Natural killer cell (primary cell): Measurements from ENCODE around the gene CAP1. TPM values are rescaled to one million over a fixed set of nuclear protein-coding genes. Genes with fewer than 3 reads are reported as not detected.
"Not testable (repeated sequence)": the region's sequence is repeated elsewhere in the genome, so short reads cannot be mapped to it uniquely, and the experiment has no call there.

Source experiments
- ATAC-seq, 3 donors: fragments of 150-1000 bp in 2 of 3; fragments of 200-7000 bp in 1 of 3; cut with Tn5 transposase; 1 replicate in 1 of 3; 2 replicates in 2 of 3; pipeline ENCODE4 v1.10.0; 2021; ENCODE audit warnings: mild to moderate bottlenecking in 2 of 3, moderate library complexity in 2 of 3
- DNase-seq, 2 donors: peaks; one replicate each; pipeline versions ENCODE4 v3.0.0 to v3.0.0-alpha.2; 2013 to 2021; ENCODE audit warnings: mixed read lengths in 1 of 2
- H3K27ac ChIP-seq: one replicate; pipeline ENCODE4 v1.5.1; 2013; ENCODE audit warnings: mild to moderate bottlenecking, low read length
- H3K27me3 ChIP-seq: one replicate; pipeline ENCODE4 v1.6.1; 2013; ENCODE audit warnings: low read length; ENCODE audit not compliant: control insufficient read depth, insufficient read depth
- H3K36me3 ChIP-seq: one replicate; pipeline ENCODE4 v1.6.1; 2013; ENCODE audit warnings: low read length; ENCODE audit not compliant: control insufficient read depth, insufficient read depth
- H3K4me1 ChIP-seq: one replicate; pipeline ENCODE4 v1.6.1; 2013; ENCODE audit warnings: low read length; ENCODE audit not compliant: control insufficient read depth, insufficient read depth
- H3K4me3 ChIP-seq: one replicate; pipeline ENCODE4 v1.5.1; 2013; ENCODE audit warnings: low read length
- H3K9me3 ChIP-seq: one replicate; pipeline ENCODE4 v1.6.1; 2013; ENCODE audit warnings: low read length; ENCODE audit not compliant: control insufficient read depth, insufficient read depth
- H3K27ac Mint-ChIP-seq, 2 donors: one replicate each; pipeline ENCODE4 v1.8.0; 2022; ENCODE audit warnings: mild to moderate bottlenecking in 2 of 2, mixed read lengths in 2 of 2, moderate library complexity in 1 of 2
- H3K27me3 Mint-ChIP-seq, 2 donors: one replicate each; pipeline ENCODE4 v1.8.0; 2022; ENCODE audit warnings: low read depth in 2 of 2, mixed read lengths in 2 of 2
- H3K36me3 Mint-ChIP-seq: one replicate; pipeline ENCODE4 v1.8.0; 2022; ENCODE audit warnings: mixed read lengths
- H3K4me1 Mint-ChIP-seq, 2 donors: one replicate each; pipeline ENCODE4 v1.8.0; 2022; ENCODE audit warnings: mixed read lengths in 2 of 2
- H3K4me3 Mint-ChIP-seq: one replicate; pipeline ENCODE4 v1.8.0; 2022; ENCODE audit warnings: mild to moderate bottlenecking, moderate library complexity, mixed read lengths
- H3K9me3 Mint-ChIP-seq, 2 donors: one replicate each; pipeline ENCODE4 v1.8.0; 2022; ENCODE audit warnings: mixed read lengths in 2 of 2
- WGBS: methylation state at CpG from one replicate; pipeline ENCODE4 v1.1.7; 2013; ENCODE audit warnings: missing lambda C conversion rate; ENCODE audit not compliant: insufficient coverage; 5-methylcytosine and 5-hydroxymethylcytosine counted together
- intact Hi-C: fragments of 100-400 bp; cut with micrococcal nuclease; formaldehyde crosslinking; loops from one replicate; pipeline ENCODE4 v1.14.2; 2022
- total RNA-seq, 4 donors: library from RNA; stranded (reverse); fragments of 120-200 nt in 1 of 4; gene quantifications; one replicate each; pipeline versions ENCODE4 v1.2.3 to v1.2.4, GENCODE V29; 2013 to 2022
- TF ChIP-seq, protein P1 (sequence below): fragments of 200-600 bp; IDR thresholded peaks from one replicate; pipeline ENCODE4 v1.8.0; 2022; ENCODE audit warnings: antibody characterized with exemption

CAP1 gene
- total RNA-seq, 3 donors from 2014 or later (not counting 1 experiment from before 2014, with no cell fraction given): 482 to 541 (median 537) TPM

GRCh38 chr1:40003156-40004093 lies 37.1 kb upstream of the CAP1 start:
- TF ChIP-seq, protein P1, sequence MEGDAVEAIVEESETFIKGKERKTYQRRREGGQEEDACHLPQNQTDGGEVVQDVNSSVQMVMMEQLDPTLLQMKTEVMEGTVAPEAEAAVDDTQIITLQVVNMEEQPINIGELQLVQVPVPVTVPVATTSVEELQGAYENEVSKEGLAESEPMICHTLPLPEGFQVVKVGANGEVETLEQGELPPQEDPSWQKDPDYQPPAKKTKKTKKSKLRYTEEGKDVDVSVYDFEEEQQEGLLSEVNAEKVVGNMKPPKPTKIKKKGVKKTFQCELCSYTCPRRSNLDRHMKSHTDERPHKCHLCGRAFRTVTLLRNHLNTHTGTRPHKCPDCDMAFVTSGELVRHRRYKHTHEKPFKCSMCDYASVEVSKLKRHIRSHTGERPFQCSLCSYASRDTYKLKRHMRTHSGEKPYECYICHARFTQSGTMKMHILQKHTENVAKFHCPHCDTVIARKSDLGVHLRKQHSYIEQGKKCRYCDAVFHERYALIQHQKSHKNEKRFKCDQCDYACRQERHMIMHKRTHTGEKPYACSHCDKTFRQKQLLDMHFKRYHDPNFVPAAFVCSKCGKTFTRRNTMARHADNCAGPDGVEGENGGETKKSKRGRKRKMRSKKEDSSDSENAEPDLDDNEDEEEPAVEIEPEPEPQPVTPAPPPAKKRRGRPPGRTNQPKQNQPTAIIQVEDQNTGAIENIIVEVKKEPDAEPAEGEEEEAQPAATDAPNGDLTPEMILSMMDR: no peak
- peak overlapping the region; percentile 66 for H3K4me3 Mint-ChIP-seq
- intact Hi-C loops: no loop called here
- WGBS: 58% methylated on average over 7 of the region's 10 CpGs
- H3K27me3 ChIP-seq: no peaks in the 10 kb centered on the region
- H3K27me3 Mint-ChIP-seq: no peaks in the 10 kb centered on the region
- no peak for DNase-seq
- H3K36me3 Mint-ChIP-seq: no peaks in the 10 kb centered on the region
- H3K4me3 ChIP-seq: no peak overlapping the region
- peak overlapping the region; percentile 68 to 74 for H3K27ac Mint-ChIP-seq
- ATAC-seq: peak in 1 of 3 donors; percentile 63
- no peaks in the 10 kb centered on the region for H3K9me3 ChIP-seq
- H3K36me3 ChIP-seq: no peaks in the 10 kb centered on the region
- peak overlapping the region; percentile 30 for H3K27ac ChIP-seq
- no peaks in the 10 kb centered on the region for H3K9me3 Mint-ChIP-seq
- H3K4me1 ChIP-seq: peaks cover 20% of the 10 kb centered on the region
- H3K4me1 Mint-ChIP-seq: peaks cover 20 to 26% of the 10 kb centered on the region in 2 donors

DNA sequence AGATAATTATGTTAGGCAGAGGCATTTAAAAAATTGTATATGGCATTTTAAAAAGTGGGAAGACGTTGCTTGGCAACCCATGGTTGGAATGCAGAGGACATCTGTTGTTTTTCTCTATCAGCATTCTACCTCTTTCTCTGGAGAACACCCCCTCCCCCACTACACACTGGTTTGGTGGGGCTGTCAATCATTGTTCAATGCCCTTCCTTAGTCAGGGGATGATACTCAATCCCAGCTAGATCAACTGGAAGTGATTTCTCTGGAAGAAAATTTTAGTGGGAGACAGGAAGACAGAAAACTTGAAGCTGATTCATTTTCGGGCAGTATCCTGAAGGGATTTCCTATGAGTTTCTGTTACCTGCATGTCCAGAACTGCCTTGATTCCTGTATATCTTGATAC lies 35.7 kb upstream of the CAP1 start:
- peaks cover 20 to 26% of the 10 kb centered on the region in 2 donors for H3K4me1 Mint-ChIP-seq

GRCh38 chr1:40007481-40008034 lies 33.0 kb upstream of the CAP1 start:
- DNase-seq, H3K9me3 ChIP-seq, H3K4me3 ChIP-seq, H3K9me3 Mint-ChIP-seq, H3K27ac ChIP-seq, H3K4me3 Mint-ChIP-seq, ATAC-seq, H3K27me3 Mint-ChIP-seq, H3K36me3 ChIP-seq, H3K36me3 Mint-ChIP-seq, H3K27ac Mint-ChIP-seq, intact Hi-C loops, H3K27me3 ChIP-seq: not testable (repeated sequence)
- H3K4me1 ChIP-seq: peaks cover 12% of the 10 kb centered on the region
- WGBS: 94% methylated on average over 2 of the region's 3 CpGs
- H3K4me1 Mint-ChIP-seq: peaks cover 14 to 15% of the 10 kb centered on the region in 2 donors

More for the DNA sequence above, 35.7 kb upstream of the CAP1 start:
- Mint-ChIP-seq H3K4me3 (no peak overlapping the region), H3K36me3 (no peaks in the 10 kb centered on the region), H3K27me3 (no peaks in the 10 kb centered on the region), H3K27ac (no peak overlapping the region), H3K9me3 (no peaks in the 10 kb centered on the region)
- intact Hi-C loops: no loop called here
- no peak overlapping the region for H3K27ac ChIP-seq
- no peaks in the 10 kb centered on the region for H3K27me3 ChIP-seq
- 100% methylated on average over 2 of the region's 2 CpGs for WGBS
- no peak overlapping the region for H3K4me3 ChIP-seq
- peaks cover 20% of the 10 kb centered on the region for H3K4me1 ChIP-seq
- no peak for DNase-seq
- H3K9me3 ChIP-seq: no peaks in the 10 kb centered on the region
- H3K36me3 ChIP-seq: no peaks in the 10 kb centered on the region
- TF ChIP-seq, protein P1: no peak
- no peak for ATAC-seq

GRCh38 chr1:40011198-40011597 lies 29.3 kb upstream of the CAP1 start:
- Mint-ChIP-seq H3K36me3 (no peaks in the 10 kb centered on the region), H3K27me3 (no peaks in the 10 kb centered on the region), H3K4me1 (peaks cover 4 to 8% of the 10 kb centered on the region in 2 donors), H3K4me3 (no peak overlapping the region), H3K27ac (no peak overlapping the region), H3K9me3 (no peaks in the 10 kb centered on the region)
- TF ChIP-seq, protein P1: no peak
- ATAC-seq (no peak), DNase-seq (no peak)
- H3K4me3 ChIP-seq: no peak overlapping the region
- H3K27me3 ChIP-seq: no peaks in the 10 kb centered on the region
- no peak overlapping the region for H3K27ac ChIP-seq
- H3K9me3 ChIP-seq: no peaks in the 10 kb centered on the region
- H3K36me3 ChIP-seq: no peaks in the 10 kb centered on the region
- intact Hi-C loops: no loop called here
- peaks cover 4% of the 10 kb centered on the region for H3K4me1 ChIP-seq
- WGBS: 96% methylated on average over 3 of the region's 3 CpGs
